ENCODE data around the gene FSIP1. TPM values are rescaled to one million over a fixed set of nuclear protein-coding genes. Genes with fewer than 3 reads are reported as not detected.

Gene FSIP1
- total RNA-seq, 1 experiment from 2014 or later = 1.3 TPM

DNA sequence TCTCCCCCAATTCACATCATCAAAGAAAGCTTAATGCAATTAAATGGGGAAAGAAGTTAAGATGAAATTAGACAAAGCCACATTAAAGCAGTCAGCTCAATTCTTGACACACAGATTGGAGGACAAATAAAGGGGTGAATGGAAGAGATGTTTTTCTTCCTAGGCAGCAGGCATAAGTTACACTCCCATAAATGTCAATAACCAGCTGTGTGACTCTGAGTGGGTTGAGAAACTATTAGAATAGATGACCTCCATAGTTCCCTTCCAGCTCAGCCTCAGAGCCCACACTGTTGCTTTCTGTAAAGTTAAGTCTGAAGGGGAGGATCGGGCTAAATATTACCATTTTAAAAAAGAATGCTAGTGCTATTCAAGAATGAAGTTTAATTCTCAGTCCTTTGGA is 130.8 kb downstream of the FSIP1 start:
- Histone ChIP-seq H3K4me1 (0 out of 2 replicates have a peak, but pooled peaks cover 4% of the 10 kb centered on the region), H3K4me3 (ENCODE audit: low read depth, low read length) (no peak overlapping the region), H3K36me3 (ENCODE audit: control insufficient read depth, insufficient read depth, low read length) (no peaks in the 10 kb centered on the region), H3K27me3 (replicated peaks; ENCODE audit: control insufficient read depth, insufficient read depth, low read length) (no peaks in the 10 kb centered on the region), H3K9me3 (no peaks in the 10 kb centered on the region)
- POLR2A ChIA-PET = interaction anchor here (0.5 kb wide), 1 partner anchor 344 kb away, joined by 3 read pairs; no protein-coding TSS in a partner anchor
- intact Hi-C loops (cut with micrococcal nuclease; ENCODE audit: unreplicated experiment) = no loop called here
- TF ChIP-seq CTCF (IDR thresholded peaks at IDR 0.05; ENCODE audit: insufficient read depth in 1 of 2, low read depth in 1 of 2, low read length in 1 of 2, severe bottlenecking in 1 of 2, unreplicated experiment in 1 of 2) = no peak
- no peaks in the 10 kb centered on the region for H3K27me3 Mint-ChIP-seq (ENCODE audit: insufficient read depth, unreplicated experiment)
- no peak for DNase-seq
- CTCF ChIA-PET = no interaction called here
- H3K4me3 Mint-ChIP-seq (ENCODE audit: unreplicated experiment) = no peak overlapping the region
- H3K9me3 Mint-ChIP-seq (ENCODE audit: unreplicated experiment) = no peaks in the 10 kb centered on the region
- H3K27ac Mint-ChIP-seq (ENCODE audit: unreplicated experiment) = no peak overlapping the region
- no peaks in the 10 kb centered on the region for H3K36me3 Mint-ChIP-seq (ENCODE audit: insufficient read depth, unreplicated experiment)
- H3K4me1 Mint-ChIP-seq (ENCODE audit: low read depth, unreplicated experiment) = no peaks in the 10 kb centered on the region
- BruUV-seq (replicated peaks) = no TSS peak

GRCh38 chr15:39651295-39651694 is 131.3 kb downstream of the FSIP1 start:
- no peaks in the 10 kb centered on the region for H3K36me3 ChIP-seq (ENCODE audit: control insufficient read depth, insufficient read depth, low read length)
- Mint-ChIP-seq H3K4me3 (ENCODE audit: unreplicated experiment) (no peak overlapping the region), H3K27me3 (ENCODE audit: insufficient read depth, unreplicated experiment) (no peaks in the 10 kb centered on the region), H3K9me3 (ENCODE audit: unreplicated experiment) (no peaks in the 10 kb centered on the region), H3K27ac (ENCODE audit: unreplicated experiment) (no peak overlapping the region), H3K4me1 (ENCODE audit: low read depth, unreplicated experiment) (no peaks in the 10 kb centered on the region), H3K36me3 (ENCODE audit: insufficient read depth, unreplicated experiment) (no peaks in the 10 kb centered on the region)
- ChIA-PET CTCF (no interaction called here), POLR2A (no interaction called here)
- BruUV-seq (replicated peaks) = no TSS peak
- H3K9me3 ChIP-seq = no peaks in the 10 kb centered on the region
- H3K4me1 ChIP-seq = 0 out of 2 replicates have a peak, but pooled peaks cover 4% of the 10 kb centered on the region
- H3K4me3 ChIP-seq (ENCODE audit: low read depth, low read length) = no peak overlapping the region
- no peaks in the 10 kb centered on the region for H3K27me3 ChIP-seq (replicated peaks; ENCODE audit: control insufficient read depth, insufficient read depth, low read length)
- no peak for DNase-seq
- no peak for TF ChIP-seq CTCF (IDR thresholded peaks at IDR 0.05; ENCODE audit: insufficient read depth in 1 of 2, low read depth in 1 of 2, low read length in 1 of 2, severe bottlenecking in 1 of 2, unreplicated experiment in 1 of 2)
- intact Hi-C loops (cut with micrococcal nuclease; ENCODE audit: unreplicated experiment) = no loop called here

DNA sequence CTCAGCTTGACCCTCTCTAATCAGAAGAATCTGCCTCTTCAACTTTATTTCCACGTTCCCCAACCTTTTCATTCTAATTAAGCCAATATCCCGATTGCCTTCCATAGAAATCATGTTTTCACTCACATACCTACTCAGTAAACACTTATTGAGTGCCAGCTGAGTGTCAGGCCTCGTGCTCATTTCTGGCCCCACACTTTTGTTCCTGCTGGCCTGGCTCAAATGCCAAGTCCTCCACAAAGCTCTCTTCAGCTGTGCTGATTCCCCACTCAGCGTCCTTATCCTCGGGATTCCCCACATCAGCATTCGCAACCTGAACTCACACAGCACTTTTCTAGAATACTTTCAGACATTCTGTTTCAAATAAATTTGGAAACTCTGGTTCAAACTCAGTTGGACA is 132.9 kb downstream of the FSIP1 start:
- Mint-ChIP-seq H3K27me3 (ENCODE audit: insufficient read depth, unreplicated experiment) (no peaks in the 10 kb centered on the region), H3K27ac (ENCODE audit: unreplicated experiment) (peak overlapping the region; percentile 8), H3K36me3 (ENCODE audit: insufficient read depth, unreplicated experiment) (no peaks in the 10 kb centered on the region), H3K9me3 (ENCODE audit: unreplicated experiment) (no peaks in the 10 kb centered on the region), H3K4me1 (ENCODE audit: low read depth, unreplicated experiment) (no peaks in the 10 kb centered on the region), H3K4me3 (ENCODE audit: unreplicated experiment) (no peak overlapping the region)
- ChIA-PET POLR2A (interaction anchor here (0.6 kb wide), 1 partner anchor 204 kb away, joined by 3 read pairs; no protein-coding TSS in a partner anchor), CTCF (no interaction called here)
- H3K27me3 ChIP-seq (replicated peaks; ENCODE audit: control insufficient read depth, insufficient read depth, low read length) = no peaks in the 10 kb centered on the region
- H3K9me3 ChIP-seq = no peaks in the 10 kb centered on the region
- intact Hi-C loops (cut with micrococcal nuclease; ENCODE audit: unreplicated experiment) = no loop called here
- DNase-seq = no peak
- no TSS peak for BruUV-seq (replicated peaks)
- no peaks in the 10 kb centered on the region for H3K36me3 ChIP-seq (ENCODE audit: control insufficient read depth, insufficient read depth, low read length)
- no peak for TF ChIP-seq CTCF (IDR thresholded peaks at IDR 0.05; ENCODE audit: insufficient read depth in 1 of 2, low read depth in 1 of 2, low read length in 1 of 2, severe bottlenecking in 1 of 2, unreplicated experiment in 1 of 2)
- H3K4me1 ChIP-seq = 0 out of 2 replicates have a peak, but pooled peaks cover 4% of the 10 kb centered on the region
- H3K4me3 ChIP-seq (ENCODE audit: low read depth, low read length) = no peak overlapping the region

All from Caco-2 (cell line).